CD14-positive monocyte (primary cell): Measurements from ENCODE around the gene TSPEAR. TPM values are rescaled to one million over a fixed set of nuclear protein-coding genes. Genes with fewer than 3 reads are reported as not detected.

Experiments
- DNase-seq, 3 donors: peaks; one replicate each; pipeline ENCODE4 v3.0.0-alpha.2; 2011 to 2022
- H2AFZ ChIP-seq: 2 replicates; pipeline ENCODE4 v1.6.0; 2012; ENCODE audit warnings: mild to moderate bottlenecking, low read depth, low read length, inconsistent platforms; ENCODE audit not compliant: insufficient read depth, poor library complexity, severe bottlenecking
- H3K27ac ChIP-seq, 2 donors: 1 replicate in 1 of 2; 2 replicates in 1 of 2; pipeline ENCODE4 v1.5.1; 2012 to 2013; ENCODE audit warnings: low read length in 2 of 2, control low read depth in 1 of 2, inconsistent platforms in 1 of 2, low read depth in 1 of 2, mild to moderate bottlenecking in 1 of 2
- H3K27me3 ChIP-seq, 2 donors: one replicate each; pipeline versions ENCODE4 v1.6.0 to v1.6.1; 2011 to 2013; ENCODE audit warnings: low read length in 2 of 2; ENCODE audit not compliant: control insufficient read depth in 2 of 2, insufficient read depth in 2 of 2
- H3K36me3 ChIP-seq, 2 donors: replicated peaks in 1 of 2; 1 replicate in 1 of 2; 2 replicates in 1 of 2; pipeline versions ENCODE4 v1.5.1 to v1.6.1; 2012 to 2013; ENCODE audit warnings: low read length in 2 of 2, control low read depth in 1 of 2, inconsistent platforms in 1 of 2, mild to moderate bottlenecking in 1 of 2; ENCODE audit not compliant: insufficient read depth in 2 of 2, control insufficient read depth in 1 of 2
- H3K4me1 ChIP-seq, 2 donors: 1 replicate in 1 of 2; 2 replicates in 1 of 2; pipeline versions ENCODE4 v1.5.1 to v1.6.1; 2012 to 2013; ENCODE audit warnings: low read length in 2 of 2, control low read depth in 1 of 2, inconsistent platforms in 1 of 2, mild to moderate bottlenecking in 1 of 2, moderate library complexity in 1 of 2; ENCODE audit not compliant: insufficient read depth in 2 of 2, control insufficient read depth in 1 of 2
- H3K4me2 ChIP-seq: replicated peaks from 2 replicates; pipeline ENCODE3; 2012; ENCODE audit warnings: low read length, moderate library complexity, mild to moderate bottlenecking; ENCODE audit not compliant: poor library complexity, severe bottlenecking; ENCODE audit errors: extremely low read depth
- H3K4me3 ChIP-seq, 3 experiments: fragments of 200-600 bp in 1 of 3; sonication (generic) in 1 of 3; replicated peaks in 1 of 3; 1 replicate in 2 of 3; 2 replicates in 1 of 3; pipeline ENCODE4 v1.5.1; 2011 to 2013; ENCODE audit warnings: low read length in 3 of 3, mild to moderate bottlenecking in 3 of 3, control low read depth in 2 of 3, low read depth in 2 of 3, inconsistent platforms in 1 of 3, moderate library complexity in 1 of 3
- H3K79me2 ChIP-seq: 2 replicates; pipeline ENCODE4 v1.6.0; 2012; ENCODE audit warnings: mild to moderate bottlenecking, control low read depth, inconsistent platforms, low read length, moderate library complexity; ENCODE audit not compliant: insufficient read depth
- H3K9ac ChIP-seq: 2 replicates; pipeline ENCODE4 v1.6.0; 2017; ENCODE audit warnings: low read length, mild to moderate bottlenecking; ENCODE audit not compliant: insufficient read depth, poor library complexity, severe bottlenecking
- H3K9me3 ChIP-seq, 2 donors: replicated peaks in 1 of 2; 1 replicate in 1 of 2; 2 replicates in 1 of 2; pipeline versions ENCODE4 v1.5.1 to v1.6.1; 2012 to 2013; ENCODE audit warnings: low read length in 2 of 2, control low read depth in 1 of 2; ENCODE audit not compliant: control insufficient read depth in 1 of 2, insufficient read depth in 1 of 2
- H4K20me1 ChIP-seq: 2 replicates; pipeline ENCODE4 v1.6.0; 2012; ENCODE audit warnings: mild to moderate bottlenecking, low read length, control low read depth, moderate library complexity; ENCODE audit not compliant: insufficient read depth
- H3K27ac Mint-ChIP-seq, 7 donors: one replicate each; pipeline ENCODE4 v1.8.0; 2020; ENCODE audit warnings: mild to moderate bottlenecking in 7 of 7, mixed read lengths in 7 of 7, moderate library complexity in 6 of 7, inconsistent platforms in 2 of 7
- H3K27me3 Mint-ChIP-seq, 3 donors: one replicate each; pipeline ENCODE4 v1.8.0; 2021 to 2022; ENCODE audit warnings: low read depth in 3 of 3, mild to moderate bottlenecking in 3 of 3, mixed read lengths in 3 of 3, moderate library complexity in 3 of 3, inconsistent platforms in 1 of 3
- H3K36me3 Mint-ChIP-seq, 2 donors: one replicate each; pipeline ENCODE4 v1.8.0; 2020; ENCODE audit warnings: mixed read lengths in 2 of 2, inconsistent platforms in 1 of 2, mild to moderate bottlenecking in 1 of 2
- H3K4me1 Mint-ChIP-seq: one replicate; pipeline ENCODE4 v1.8.0; 2020; ENCODE audit warnings: mild to moderate bottlenecking, mixed read lengths
- H3K4me3 Mint-ChIP-seq, 2 donors: one replicate each; pipeline ENCODE4 v1.8.0; 2020; ENCODE audit warnings: mild to moderate bottlenecking in 2 of 2, mixed read lengths in 2 of 2, moderate library complexity in 1 of 2
- H3K9me3 Mint-ChIP-seq, 7 donors: one replicate each; pipeline ENCODE4 v1.8.0; 2020 to 2022; ENCODE audit warnings: mixed read lengths in 7 of 7, mild to moderate bottlenecking in 6 of 7, moderate library complexity in 6 of 7, inconsistent platforms in 2 of 7
- CTCF ChIP-seq: fragments of 200-600 bp; IDR thresholded peaks from one replicate; pipeline ENCODE4 v1.8.0; 2022; ENCODE audit warnings: antibody characterized with exemption, mild to moderate bottlenecking
- WGBS: methylation state at CpG from one replicate; pipeline ENCODE4 v1.1.5; 2013; ENCODE audit warnings: missing lambda C conversion rate; ENCODE audit not compliant: insufficient coverage; 5-methylcytosine and 5-hydroxymethylcytosine counted together
- intact Hi-C, 2 donors: fragments of 100-400 bp; cut with micrococcal nuclease; formaldehyde crosslinking; loops; one replicate each; pipeline versions ENCODE4 v1.15.0 to v1.15.1; 2023
- polyA plus RNA-seq, 3 donors: library from polyadenylated mRNA; depleted of rRNA in 1 of 3; unstranded in 2 of 3; stranded (reverse) in 1 of 3; fragments of 300-500 nt in 2 of 3; fragments of >200 nt in 1 of 3; fragmentation: Illumina TruSeq in 2 of 3; gene quantifications; 1 replicate in 2 of 3; 2 replicates in 1 of 3; pipeline ENCODE4 v1.2.3, GENCODE V29; 2012 to 2021

The TSPEAR gene
- polyA plus RNA-seq, 3 donors = not detected

GRCh38 chr21:44589586-44590305 lies 121.6 kb downstream of the TSPEAR start:
- H3K9me3 Mint-ChIP-seq = peaks cover 2 to 19% (median 5%) of the 10 kb centered on the region in 7 donors
- Histone ChIP-seq H3K27ac (no peak overlapping the region), H3K4me3 (no peak overlapping the region), H2AFZ (no peak overlapping the region), H4K20me1 (no peaks in the 10 kb centered on the region), H3K27me3 (peaks cover 0 to 9% of the 10 kb centered on the region in 2 donors), H3K79me2 (no peaks in the 10 kb centered on the region), H3K36me3 (no peaks in the 10 kb centered on the region), H3K9ac (no peak overlapping the region), H3K4me2 (no peak overlapping the region), H3K9me3 (no peaks in the 10 kb centered on the region), H3K4me1 (no peaks in the 10 kb centered on the region)
- no peak for TF ChIP-seq CTCF
- no peaks in the 10 kb centered on the region for H3K4me1 Mint-ChIP-seq
- 85% methylated on average over 21 of the region's 24 CpGs for WGBS
- intact Hi-C loops = no loop called here
- H3K27me3 Mint-ChIP-seq = peaks cover 2 to 42% (median 10%) of the 10 kb centered on the region in 3 donors
- H3K36me3 Mint-ChIP-seq = no peaks in the 10 kb centered on the region
- no peak overlapping the region for H3K4me3 Mint-ChIP-seq
- no peak overlapping the region for H3K27ac Mint-ChIP-seq
- no peak for DNase-seq

- Mint-ChIP-seq H3K4me1 (no peaks in the 10 kb centered on the region), H3K36me3 (no peaks in the 10 kb centered on the region), H3K9me3 (peaks cover 2 to 19% (median 5%) of the 10 kb centered on the region in 7 donors), H3K4me3 (no peak overlapping the region), H3K27ac (no peak overlapping the region), H3K27me3 (peaks cover 2 to 40% (median 10%) of the 10 kb centered on the region in 3 donors)
- H3K27ac ChIP-seq = no peak overlapping the region
- no peaks in the 10 kb centered on the region for H3K79me2 ChIP-seq
- no peak for TF ChIP-seq CTCF
- WGBS = 100% methylated on average over 2 of the region's 2 CpGs
- intact Hi-C loops = no loop called here
- H3K9me3 ChIP-seq = no peaks in the 10 kb centered on the region
- no peak overlapping the region for H3K4me2 ChIP-seq
- H3K4me1 ChIP-seq = no peaks in the 10 kb centered on the region
- no peak overlapping the region for H2AFZ ChIP-seq
- H3K36me3 ChIP-seq = no peaks in the 10 kb centered on the region
- H3K4me3 ChIP-seq = no peak overlapping the region
- H3K27me3 ChIP-seq = peaks cover 0 to 13% of the 10 kb centered on the region in 2 donors
- H3K9ac ChIP-seq = no peak overlapping the region
- DNase-seq = no peak
- no peaks in the 10 kb centered on the region for H4K20me1 ChIP-seq
These were observed 122.3 kb downstream of the TSPEAR start for GRCh38 chr21:44589094-44589493.
